ENCODE results near the gene PHLDA1. TPM values are rescaled to one million over a fixed set of nuclear protein-coding genes. Genes with fewer than 3 reads are reported as not detected.
A peak's percentile ranks its signal among the peaks of the same experiment; 100 is the strongest.

The PHLDA1 gene
- total and polyA plus RNA-seq, 10 of the 15 experiments (the other 5 are each of a cell fraction or from before 2014, with no cell fraction given) = 0.66 to 14.2 (median 1.3) TPM

DNA sequence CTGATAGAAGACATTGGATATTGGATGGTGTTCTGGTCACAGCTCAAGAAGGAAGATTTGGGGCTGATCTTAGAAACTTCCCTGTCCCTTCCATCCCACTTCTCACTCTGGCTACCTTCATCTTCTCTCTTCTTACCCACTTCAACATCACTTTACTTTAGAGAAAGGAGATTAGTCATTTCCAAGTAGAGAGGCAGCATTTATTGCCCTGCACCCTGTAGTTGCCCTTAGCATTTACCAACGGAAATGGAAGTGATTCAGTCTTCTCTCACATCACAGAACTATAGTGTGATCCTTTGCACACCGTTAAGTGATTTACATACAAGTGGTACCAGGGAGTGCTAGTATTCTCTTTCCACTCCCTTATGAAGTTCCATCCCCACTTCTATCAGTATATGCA, 52.4 kb downstream of the PHLDA1 start:
- H3K9ac ChIP-seq (ENCODE audit: control insufficient read depth, insufficient read depth, low read length) = no peak overlapping the region
- 0 out of 2 replicates have a peak overlapping the region, but pooled peaks have one; percentile 8 for H3K27ac ChIP-seq (ENCODE audit: control insufficient read depth, insufficient read depth)
- ATAC-seq (peak; percentile 70), DNase-seq (ENCODE audit: low read depth, low spot score) (no peak), FAIRE-seq (no peak)
- WGBS (ENCODE audit: insufficient coverage, insufficient replicate concordance, low lambda C conversion rate, missing lambda C conversion rate) = 3% methylated on average over 2 of the region's 2 CpGs
- ChIA-PET POLR2A (interaction anchor here (1.6 to 11.0 kb wide), 4 partner anchors 9 to 62 kb away, joined by 4 to 111 read pairs (median 20); partner anchors contain the start of gene PHLDA1), SMC1A (ENCODE audit: uncharacterized antibody, unreplicated experiment) (interaction anchor here (0.6 to 14.9 kb wide), 16 partner anchors 8 to 452 kb away, joined by 3 to 327 read pairs (median 7); partner anchors contain the start of gene PHLDA1), CTCF (interaction anchor here (0.7 to 2.6 kb wide), 9 partner anchors 19 to 220 kb away, joined by 3 to 14 read pairs (median 5); partner anchors contain the start of gene PHLDA1), RAD21 (ENCODE audit: unreplicated experiment) (interaction anchor here (0.6 to 7.7 kb wide), 16 partner anchors 8 to 496 kb away, joined by 3 to 125 read pairs (median 6); partner anchors contain the start of gene PHLDA1)
- peaks cover 33% of the 10 kb centered on the region for H3K4me1 ChIP-seq (ENCODE audit: control insufficient read depth, insufficient read depth, low read length)
- intact Hi-C loops (cut with micrococcal nuclease; ENCODE audit: unreplicated experiment) (loop anchor here (2.0 kb wide), 2 partner anchors 34 to 44 kb away; no protein-coding TSS in a partner anchor), in situ Hi-C loops (cut with MboI) (no loop called here)
- no peaks in the 10 kb centered on the region for H3K9me3 ChIP-seq (replicated peaks; ENCODE audit: control insufficient read depth, insufficient read depth, low read length)
- H3K79me2 ChIP-seq (ENCODE audit: control insufficient read depth, insufficient read depth, low read length) = no peaks in the 10 kb centered on the region
- BruUV-seq (replicated peaks) = no TSS peak
- H3K27me3 ChIP-seq (replicated peaks in 1 of 2; ENCODE audit: control insufficient read depth in 2 of 2, insufficient read depth in 2 of 2, low read length in 1 of 2) = no peaks in the 10 kb centered on the region
- no peak overlapping the region for H2AFZ ChIP-seq (ENCODE audit: control insufficient read depth, low read depth, low read length)
- H3K4me2 ChIP-seq (ENCODE audit: control insufficient read depth, insufficient read depth) = no peak overlapping the region
- no peak overlapping the region for H3K4me3 ChIP-seq
- H4K20me1 ChIP-seq (ENCODE audit: control insufficient read depth, insufficient read depth) = no peaks in the 10 kb centered on the region
- no peaks in the 10 kb centered on the region for H3K36me3 ChIP-seq (ENCODE audit: control insufficient read depth in 2 of 2, insufficient read depth in 2 of 2, low read length in 1 of 2)
- TF ChIP-seq SIX5 (IDR thresholded peaks at IDR 0.05; ENCODE audit: low read depth, low read length, severe bottlenecking) (no peak), POLR2AphosphoS5 (IDR thresholded peaks at IDR 0.05; ENCODE audit: low read length) (no peak), MYB (IDR thresholded peaks at IDR 0.05; ENCODE audit: borderline replicate concordance, low read depth, low read length) (no peak), ATF3 (IDR thresholded peaks at IDR 0.05; ENCODE audit: borderline replicate concordance, extremely low read depth, low read depth, low read length) (no peak), GATAD2B (conservative IDR thresholded peaks at IDR 0.05; ENCODE audit: low read depth) (no peak), IRF3 (IDR thresholded peaks at IDR 0.05) (no peak), MXI1 (IDR thresholded peaks at IDR 0.05; ENCODE audit: low read depth, low read length) (no peak), ZZZ3 (IDR thresholded peaks at IDR 0.05; ENCODE audit: control insufficient read depth, insufficient read length, low read depth) (no peak), KAT2A (conservative IDR thresholded peaks at IDR 0.05; ENCODE audit: control insufficient read depth, low read depth, low read length) (no peak), SPI1 (IDR thresholded peaks at IDR 0.05; ENCODE audit: borderline replicate concordance, insufficient read depth, low read depth, low read length) (no peak), RELB (IDR thresholded peaks at IDR 0.05; ENCODE audit: low read depth) (peak; percentile 43; the same call in 1 of the 2 replicates), DPF2 (IDR thresholded peaks at IDR 0.05) (no peak; the same call in 1 of the 2 replicates)
- TF ChIP-seq, protein P1, sequence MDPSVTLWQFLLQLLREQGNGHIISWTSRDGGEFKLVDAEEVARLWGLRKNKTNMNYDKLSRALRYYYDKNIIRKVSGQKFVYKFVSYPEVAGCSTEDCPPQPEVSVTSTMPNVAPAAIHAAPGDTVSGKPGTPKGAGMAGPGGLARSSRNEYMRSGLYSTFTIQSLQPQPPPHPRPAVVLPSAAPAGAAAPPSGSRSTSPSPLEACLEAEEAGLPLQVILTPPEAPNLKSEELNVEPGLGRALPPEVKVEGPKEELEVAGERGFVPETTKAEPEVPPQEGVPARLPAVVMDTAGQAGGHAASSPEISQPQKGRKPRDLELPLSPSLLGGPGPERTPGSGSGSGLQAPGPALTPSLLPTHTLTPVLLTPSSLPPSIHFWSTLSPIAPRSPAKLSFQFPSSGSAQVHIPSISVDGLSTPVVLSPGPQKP (IDR thresholded peaks at IDR 0.05; ENCODE audit: low read depth, low read length) = no peak
- TF ChIP-seq, protein P2, sequence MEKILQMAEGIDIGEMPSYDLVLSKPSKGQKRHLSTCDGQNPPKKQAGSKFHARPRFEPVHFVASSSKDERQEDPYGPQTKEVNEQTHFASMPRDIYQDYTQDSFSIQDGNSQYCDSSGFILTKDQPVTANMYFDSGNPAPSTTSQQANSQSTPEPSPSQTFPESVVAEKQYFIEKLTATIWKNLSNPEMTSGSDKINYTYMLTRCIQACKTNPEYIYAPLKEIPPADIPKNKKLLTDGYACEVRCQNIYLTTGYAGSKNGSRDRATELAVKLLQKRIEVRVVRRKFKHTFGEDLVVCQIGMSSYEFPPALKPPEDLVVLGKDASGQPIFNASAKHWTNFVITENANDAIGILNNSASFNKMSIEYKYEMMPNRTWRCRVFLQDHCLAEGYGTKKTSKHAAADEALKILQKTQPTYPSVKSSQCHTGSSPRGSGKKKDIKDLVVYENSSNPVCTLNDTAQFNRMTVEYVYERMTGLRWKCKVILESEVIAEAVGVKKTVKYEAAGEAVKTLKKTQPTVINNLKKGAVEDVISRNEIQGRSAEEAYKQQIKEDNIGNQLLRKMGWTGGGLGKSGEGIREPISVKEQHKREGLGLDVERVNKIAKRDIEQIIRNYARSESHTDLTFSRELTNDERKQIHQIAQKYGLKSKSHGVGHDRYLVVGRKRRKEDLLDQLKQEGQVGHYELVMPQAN (conservative IDR thresholded peaks at IDR 0.05) = no peak
